ENCODE results near the gene TMEM217.

The TMEM217 gene

DNA sequence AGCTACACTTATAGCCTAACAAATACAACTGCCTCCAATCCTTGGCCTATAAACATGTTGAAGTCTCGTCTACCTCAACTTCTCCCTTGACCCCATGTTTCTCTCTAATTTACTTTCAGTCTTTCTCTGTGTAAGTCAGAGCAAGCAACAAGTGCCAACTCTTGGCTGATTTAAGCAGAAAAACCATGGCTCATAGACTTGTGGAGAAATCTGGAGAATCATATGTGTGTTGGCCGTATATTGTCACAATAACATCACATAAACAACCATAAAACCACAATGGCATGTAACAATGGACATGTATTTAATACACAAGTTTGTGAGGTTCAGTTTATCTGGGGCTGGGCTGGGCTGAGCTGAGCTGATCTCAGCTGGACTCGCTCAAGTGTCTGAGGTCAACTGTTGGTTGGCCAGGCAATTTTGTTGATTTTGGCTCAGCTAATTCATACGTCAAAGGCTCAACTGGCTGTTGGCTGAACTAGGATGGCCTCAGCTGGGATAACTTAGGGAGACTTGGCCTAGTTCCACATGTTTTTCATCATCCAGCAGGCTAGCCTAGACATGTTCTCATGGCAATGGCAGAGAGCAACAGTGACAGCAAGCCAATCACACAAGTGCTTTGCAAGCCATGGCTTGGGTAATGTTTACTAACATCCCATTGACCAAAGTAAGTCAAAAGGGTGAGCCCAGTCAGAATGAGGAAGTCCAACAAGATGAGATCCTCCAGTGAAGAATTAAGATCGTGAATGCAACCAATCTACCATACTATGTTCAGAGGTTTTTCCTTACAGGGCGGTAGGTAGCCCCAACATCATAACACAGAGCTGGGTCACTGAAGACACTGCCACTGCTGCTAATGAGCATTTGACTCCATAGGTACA, 13.3 kb downstream of the TMEM217 start:
- DNase-seq (ENCODE audit: low read depth in 1 of 2, low spot score in 1 of 2) = no peak

- no peak for DNase-seq (ENCODE audit: low read depth in 1 of 2, low spot score in 1 of 2)
Observed at GRCh38 chr6:37243816-37244370, 14.1 kb downstream of the TMEM217 start.

GRCh38 chr6:37243131-37243815, 14.7 kb downstream of the TMEM217 start:
- no peak for DNase-seq (ENCODE audit: low read depth in 1 of 2, low spot score in 1 of 2)

GRCh38 chr6:37242429-37243052, 15.4 kb downstream of the TMEM217 start:
- no peak for DNase-seq (ENCODE audit: low read depth in 1 of 2, low spot score in 1 of 2)

DNA sequence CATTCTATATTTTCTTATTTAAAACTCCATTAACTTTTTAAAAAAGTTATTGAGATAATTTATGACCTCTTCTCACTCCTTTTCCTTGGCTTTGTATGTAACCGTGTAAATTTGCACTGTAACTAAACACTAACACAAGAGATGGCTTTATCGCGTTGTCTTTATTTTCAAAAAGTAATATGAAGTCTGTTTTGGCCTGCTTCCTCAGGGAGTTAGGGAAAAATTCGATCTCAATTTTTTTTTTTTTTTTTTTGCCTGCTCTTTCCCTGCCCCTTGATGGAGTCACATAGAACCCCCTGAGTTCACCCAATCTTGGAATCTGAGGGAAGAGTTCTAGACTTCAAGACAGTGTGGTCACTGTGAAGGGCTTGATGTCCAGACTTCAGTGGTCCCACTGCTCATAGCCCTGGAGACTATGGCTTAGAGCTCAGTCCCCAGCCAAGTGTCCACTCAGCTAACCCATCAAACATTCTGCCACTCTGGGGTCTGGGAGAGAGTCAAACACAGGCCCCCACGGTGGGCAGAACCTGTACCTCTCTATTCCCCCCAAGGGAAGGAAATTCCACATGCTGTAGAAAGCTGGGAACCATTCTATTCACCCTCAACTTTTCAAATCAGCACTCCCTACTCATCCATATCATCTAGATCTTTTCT, 16.0 kb downstream of the TMEM217 start:
- no peak for DNase-seq (ENCODE audit: low read depth in 1 of 2, low spot score in 1 of 2)

- no peak for DNase-seq (ENCODE audit: low read depth in 1 of 2, low spot score in 1 of 2)
Observed at GRCh38 chr6:37241131-37241530, 16.8 kb downstream of the TMEM217 start.

DNA sequence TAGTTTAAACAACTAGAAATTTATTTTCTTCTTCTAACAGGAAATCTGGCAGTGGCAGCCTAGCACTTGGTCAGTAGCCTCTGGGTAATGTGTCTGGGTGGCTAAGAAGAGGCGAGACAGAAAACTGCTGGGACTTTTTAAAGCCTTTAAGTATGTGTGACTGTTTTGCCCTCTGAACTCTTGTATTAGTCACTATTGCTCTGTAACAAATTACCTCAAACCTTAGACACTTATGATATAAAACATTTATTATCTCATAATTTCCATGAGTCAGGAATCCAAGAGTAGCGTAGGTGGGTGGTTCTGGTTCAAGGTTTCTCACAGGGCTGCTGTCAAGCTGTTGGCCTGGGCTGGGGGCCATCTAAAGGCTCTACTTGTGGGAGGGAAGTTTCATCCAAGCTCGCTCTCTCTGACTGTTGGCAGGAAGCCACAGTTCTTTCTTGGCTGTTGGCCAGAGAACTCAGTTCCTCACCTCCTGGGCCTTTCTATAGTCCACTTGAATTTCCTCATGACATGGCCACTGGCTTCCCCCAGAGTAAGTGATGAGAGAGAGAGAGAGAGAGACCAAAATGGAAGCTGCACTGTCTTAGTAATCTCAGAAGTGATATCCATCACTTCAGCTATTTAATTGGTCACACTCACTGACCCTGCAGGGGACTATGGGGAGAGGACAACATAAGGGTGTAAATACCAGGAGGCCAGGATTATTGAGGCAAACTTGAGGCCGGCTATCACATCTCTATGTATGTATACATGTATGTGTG, 17.8 kb downstream of the TMEM217 start:
- peak; percentile 49 to 82 for DNase-seq (ENCODE audit: low read depth in 1 of 2, low spot score in 1 of 2)

- no peak for DNase-seq (ENCODE audit: low read depth in 1 of 2, low spot score in 1 of 2)
Observed at GRCh38 chr6:37239526-37239925, 18.4 kb downstream of the TMEM217 start.

DNA sequence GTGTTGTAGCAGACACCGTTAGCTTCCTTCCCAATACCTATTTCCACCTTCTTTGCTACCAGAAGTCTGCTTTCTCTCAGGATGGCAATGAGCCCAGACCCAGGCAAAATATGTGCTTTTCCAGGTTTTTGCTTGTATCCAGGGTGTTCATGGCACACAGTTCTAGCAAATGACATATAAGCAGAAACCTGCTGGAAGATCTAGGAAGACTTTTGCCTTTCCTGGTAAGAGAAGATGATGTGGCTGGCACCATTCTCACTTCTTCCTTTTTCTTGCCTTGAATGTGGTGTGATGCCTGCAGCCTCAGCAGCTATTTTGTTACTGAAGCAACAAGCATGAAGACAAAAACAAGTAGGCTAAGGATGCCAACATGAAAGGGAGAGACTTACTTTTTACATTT, 19.6 kb downstream of the TMEM217 start:
- no peak for DNase-seq (ENCODE audit: low read depth in 1 of 2, low spot score in 1 of 2)

DNA sequence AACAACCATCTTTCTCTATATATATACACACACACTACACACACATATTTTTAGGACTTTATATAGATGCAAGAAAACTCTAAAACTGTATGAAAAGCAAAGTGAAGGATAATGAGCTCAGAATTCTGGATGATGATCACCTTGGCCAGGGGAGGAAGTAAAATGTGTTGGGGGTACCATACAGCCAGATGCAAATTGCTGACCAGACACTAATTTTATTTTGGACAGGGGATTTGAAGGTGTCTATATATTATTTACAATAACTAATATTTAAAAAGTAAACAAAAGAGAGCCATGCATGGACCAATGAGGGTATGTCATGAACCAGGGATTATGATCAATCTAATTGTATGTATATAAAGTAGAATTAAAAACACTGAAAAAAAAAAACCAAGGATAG, 20.2 kb downstream of the TMEM217 start:
- DNase-seq (ENCODE audit: low read depth in 1 of 2, low spot score in 1 of 2) = no peak

GRCh38 chr6:37236921-37237320, 21.0 kb downstream of the TMEM217 start:
- DNase-seq (ENCODE audit: low read depth in 1 of 2, low spot score in 1 of 2) = no peak

- DNase-seq (ENCODE audit: low read depth in 1 of 2, low spot score in 1 of 2) = no peak
Observed at GRCh38 chr6:37233541-37233940, 24.4 kb downstream of the TMEM217 start.

DNA sequence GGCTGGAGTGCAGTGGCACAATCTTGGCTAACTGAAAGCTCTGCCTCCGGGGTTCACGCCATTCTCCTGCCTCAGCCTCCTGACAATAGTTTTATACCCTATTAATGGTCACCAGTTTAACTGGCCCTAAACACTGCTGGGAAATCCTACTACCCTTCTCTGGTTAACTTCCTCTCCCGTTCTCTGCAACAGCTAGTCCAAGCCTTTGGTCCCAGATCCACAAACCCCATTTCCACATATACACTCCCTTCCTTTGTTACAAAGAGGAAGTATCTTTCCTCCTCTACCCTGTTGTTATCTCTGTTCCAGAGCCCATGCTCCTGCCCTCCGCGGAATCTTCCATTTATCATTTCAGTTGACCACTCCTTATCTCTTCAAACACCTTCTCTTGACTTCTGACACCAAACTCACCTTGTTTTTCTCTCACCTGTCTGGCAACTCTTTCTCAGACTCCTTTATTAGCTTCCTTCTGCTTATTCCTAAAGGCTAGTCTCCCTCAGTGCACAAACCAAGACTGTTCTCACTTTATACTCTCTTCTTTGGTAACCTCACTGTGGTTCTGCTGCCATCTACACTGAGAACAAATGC, 25.4 kb downstream of the TMEM217 start:
- DNase-seq (ENCODE audit: low read depth in 1 of 2, low spot score in 1 of 2) = no peak

GRCh38 chr6:37230104-37230503, 27.8 kb downstream of the TMEM217 start:
- DNase-seq (ENCODE audit: low read depth in 1 of 2, low spot score in 1 of 2) = no peak

DNA sequence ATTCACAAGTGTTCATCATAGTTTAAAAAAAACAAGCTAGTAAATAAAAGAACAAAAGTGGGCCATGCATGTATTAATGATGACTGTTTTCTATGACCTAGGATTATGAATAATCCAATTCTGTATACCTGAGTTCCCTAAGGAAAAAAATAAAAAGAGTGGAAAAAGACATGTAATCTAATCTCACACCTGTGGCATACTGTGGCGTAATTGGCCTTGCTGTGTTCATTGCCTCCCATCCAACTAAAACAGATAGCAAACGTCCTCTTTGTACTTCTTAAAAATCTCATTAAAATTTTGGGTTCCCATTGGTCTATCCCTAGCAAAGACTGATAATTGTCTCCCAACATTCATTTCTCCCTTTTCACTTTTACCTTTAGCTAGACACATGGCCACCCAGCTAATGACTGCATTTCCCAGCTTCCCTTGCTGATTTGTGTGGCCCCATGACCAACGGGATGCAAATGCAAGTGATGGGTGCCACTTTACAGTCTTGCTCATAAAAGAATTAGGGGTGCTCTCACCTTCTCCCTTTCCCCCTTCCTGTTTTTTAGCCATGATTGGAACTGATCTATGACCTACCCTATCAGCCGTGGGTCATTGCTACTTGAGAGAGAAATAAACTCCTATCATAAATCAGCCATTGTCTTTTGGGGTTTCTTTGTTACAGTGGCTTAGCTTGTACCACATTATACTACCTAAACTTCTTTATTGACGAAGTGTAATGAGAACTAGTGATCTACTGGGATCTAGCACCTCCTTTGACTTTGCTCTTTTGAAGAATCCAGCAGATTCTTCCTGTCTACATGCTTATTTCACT, 32.4 kb downstream of the TMEM217 start:
- no peak for DNase-seq (ENCODE audit: low read depth in 1 of 2, low spot score in 1 of 2)

- no peak for DNase-seq (ENCODE audit: low read depth in 1 of 2, low spot score in 1 of 2)
Observed at GRCh38 chr6:37222992-37223391, 35.0 kb downstream of the TMEM217 start.

DNA sequence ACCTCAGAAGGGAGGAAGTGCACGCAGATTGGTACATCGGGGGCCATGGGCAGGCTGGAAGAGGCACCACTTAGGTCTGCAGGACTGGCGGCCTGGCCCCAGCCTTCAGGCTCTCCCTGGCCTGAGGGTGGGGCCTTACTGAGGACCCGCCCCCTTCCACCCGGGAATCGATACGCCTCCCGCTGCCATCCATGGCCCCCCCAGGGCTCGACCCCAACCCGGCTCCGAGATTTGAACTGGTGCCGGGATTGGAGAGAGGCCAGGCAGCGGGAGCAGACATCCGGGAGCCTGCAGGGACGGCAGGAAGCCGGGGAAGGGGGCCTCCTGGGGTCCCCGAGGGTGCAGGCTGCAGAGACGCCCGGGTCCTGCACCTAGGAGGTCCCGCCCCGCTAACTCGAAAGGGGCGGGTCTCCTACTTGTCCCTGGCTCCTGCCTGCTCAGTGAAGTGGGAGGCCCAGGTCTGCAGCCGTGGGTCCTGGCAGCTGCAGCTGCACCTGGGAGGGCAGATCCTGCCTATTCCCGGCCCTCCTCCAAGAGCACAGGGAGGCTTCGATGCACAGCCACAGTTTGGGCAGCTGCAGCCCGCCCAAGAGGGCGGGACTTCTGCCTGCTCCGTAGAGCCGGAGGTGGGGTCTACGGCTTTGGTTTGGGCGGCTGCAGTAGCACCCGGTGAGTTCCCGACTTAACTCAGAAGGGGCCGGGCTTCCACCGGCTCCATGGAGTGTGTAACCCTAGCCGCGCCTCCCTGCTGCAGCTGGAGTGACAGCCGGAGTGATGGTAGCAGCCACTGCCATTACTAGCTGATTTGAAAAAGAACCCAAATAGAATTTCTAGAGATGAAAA, 35.6 kb downstream of the TMEM217 start:
- DNase-seq (ENCODE audit: low read depth in 1 of 2, low spot score in 1 of 2) = peak in 1 of 2 donors; percentile 56

DNA sequence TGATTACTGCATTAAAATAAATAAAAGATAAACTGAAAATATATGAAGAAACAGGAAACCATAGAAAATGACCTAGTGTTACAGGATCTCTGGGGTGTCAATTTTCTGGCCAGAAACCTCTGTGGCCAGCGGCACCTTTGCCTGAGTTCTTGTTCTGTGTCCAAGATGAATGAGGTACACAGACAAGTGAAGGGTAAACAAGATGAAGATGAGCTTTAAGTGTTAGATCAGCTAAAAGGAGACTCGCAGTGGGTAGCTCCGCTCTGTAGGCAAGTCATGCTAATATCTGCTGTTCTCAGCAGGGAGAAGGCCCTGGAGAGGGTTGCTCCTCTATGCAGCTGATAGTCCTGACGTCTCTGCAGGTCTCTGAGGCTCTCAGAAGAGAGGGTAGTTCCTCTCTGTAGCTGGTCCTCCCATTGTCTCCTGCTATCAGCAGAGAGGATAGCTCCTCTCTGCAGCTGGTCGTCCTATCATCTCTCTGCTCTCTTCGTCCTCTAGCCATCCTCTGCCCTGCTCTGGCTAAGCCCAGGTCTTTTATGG, 36.3 kb downstream of the TMEM217 start:
- DNase-seq (ENCODE audit: low read depth in 1 of 2, low spot score in 1 of 2) = no peak
